RWPE1 (cell line): Measurements from ENCODE around the gene TOPBP1.

Source experiments
- CTCF ChIA-PET: fragments of 350-600 bp; sonication (Branson Sonifier 250); formaldehyde crosslinking; extraction: SDS; loops from one replicate; lab custom pipeline; 2021; lab: Yijun Ruan, JAX
- POLR2A ChIA-PET: fragments of 400-600 bp; formaldehyde crosslinking; extraction: SDS; loops from one replicate; lab custom pipeline; 2020; ENCODE audit warnings: antibody characterized with exemption; ENCODE audit not compliant: low non-redundant PET; lab: Yijun Ruan, JAX
- DNase-seq: peaks from one replicate; pipeline ENCODE4 v3.0.0; 2012; ENCODE audit warnings: low spot score
- H3K27ac ChIP-seq: fragments of 450-650 bp; 2 replicates; pipeline ENCODE4 v1.5.1; 2017
- CTCF ChIP-seq: fragments of 450-650 bp; conservative IDR thresholded peaks from 2 replicates; pipeline ENCODE4 v1.5.1; 2017; ENCODE audit warnings: low read depth, mild to moderate bottlenecking

TOPBP1 gene

DNA sequence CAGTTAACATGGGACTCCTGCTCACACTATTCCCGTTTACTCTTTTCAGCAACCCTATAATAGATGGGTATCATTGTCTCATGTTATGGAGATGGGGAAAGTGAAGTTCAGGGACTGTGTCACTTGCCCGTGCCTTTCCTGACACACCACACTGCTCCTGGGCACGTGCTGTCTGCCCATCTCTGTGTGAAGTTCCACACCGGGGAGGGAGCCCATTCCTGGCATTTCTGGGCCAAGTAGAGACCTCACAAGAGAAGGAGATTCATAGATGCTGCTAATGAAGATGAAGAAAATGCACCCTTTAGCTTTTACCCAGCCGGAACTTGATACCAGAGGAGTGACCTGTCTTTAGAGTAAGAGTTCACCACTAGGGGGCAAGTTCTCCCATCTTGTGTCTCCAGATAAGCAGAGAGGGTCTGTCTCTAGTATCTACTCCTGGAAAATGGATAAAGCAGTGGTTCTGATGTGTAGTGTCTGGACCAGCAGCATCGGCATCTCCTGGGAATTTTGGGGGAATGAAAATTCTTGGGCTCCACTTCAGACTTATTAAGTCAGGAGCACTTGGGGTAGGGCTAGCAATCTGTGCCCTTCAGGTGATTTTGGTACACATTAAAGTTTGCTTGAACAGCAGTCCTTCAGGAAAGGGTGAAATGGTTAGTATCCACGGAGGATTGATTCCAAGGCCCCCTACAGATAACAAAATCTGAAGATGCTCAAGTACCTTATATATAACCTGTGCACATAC lies 2.0 kb upstream of the TOPBP1 start:
- ChIA-PET POLR2A (no interaction called here), CTCF (interaction anchor here (0.5 to 1.0 kb wide), 8 partner anchors 8 to 655 kb away, joined by 3 to 5 read pairs (median 3); no protein-coding TSS in a partner anchor)
- TF ChIP-seq CTCF: peak; percentile 59
- H3K27ac ChIP-seq: no peak overlapping the region
- peak; percentile 55 for DNase-seq

GRCh38 chr3:133662278-133662651 lies 524 bp upstream of the TOPBP1 start:
- ChIA-PET CTCF (interaction anchor here (1.3 kb wide), 1 partner anchor 156 kb away, joined by 3 read pairs; no protein-coding TSS in a partner anchor), POLR2A (no interaction called here)
- TF ChIP-seq CTCF: peak; percentile 26; the same call in 1 of the 2 replicates
- peak overlapping the region; percentile 83 for H3K27ac ChIP-seq
- peak; percentile 49 for DNase-seq

DNA sequence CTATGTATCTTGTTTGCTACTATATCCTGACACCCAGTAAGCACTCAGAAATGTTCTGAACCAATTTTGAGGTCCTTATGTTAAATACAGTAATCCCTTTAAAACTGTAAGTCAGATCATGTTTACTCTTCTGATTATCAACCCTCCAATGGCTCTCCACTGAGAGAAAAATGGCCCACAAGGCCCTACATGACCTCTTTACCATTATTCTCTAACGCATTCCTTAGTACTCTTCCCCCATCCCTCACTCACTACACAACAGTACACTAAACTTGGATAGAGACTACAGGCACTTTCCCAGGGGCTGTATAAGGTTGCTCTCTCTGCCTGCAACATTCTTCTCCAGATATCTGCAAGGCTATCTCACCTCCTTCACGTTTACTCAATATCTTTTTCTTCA lies 1.9 kb downstream of the TOPBP1 start:
- CTCF ChIA-PET: no interaction called here
- POLR2A ChIA-PET: no interaction called here
- no peak for TF ChIP-seq CTCF
- no peak for DNase-seq
- no peak overlapping the region for H3K27ac ChIP-seq

DNA sequence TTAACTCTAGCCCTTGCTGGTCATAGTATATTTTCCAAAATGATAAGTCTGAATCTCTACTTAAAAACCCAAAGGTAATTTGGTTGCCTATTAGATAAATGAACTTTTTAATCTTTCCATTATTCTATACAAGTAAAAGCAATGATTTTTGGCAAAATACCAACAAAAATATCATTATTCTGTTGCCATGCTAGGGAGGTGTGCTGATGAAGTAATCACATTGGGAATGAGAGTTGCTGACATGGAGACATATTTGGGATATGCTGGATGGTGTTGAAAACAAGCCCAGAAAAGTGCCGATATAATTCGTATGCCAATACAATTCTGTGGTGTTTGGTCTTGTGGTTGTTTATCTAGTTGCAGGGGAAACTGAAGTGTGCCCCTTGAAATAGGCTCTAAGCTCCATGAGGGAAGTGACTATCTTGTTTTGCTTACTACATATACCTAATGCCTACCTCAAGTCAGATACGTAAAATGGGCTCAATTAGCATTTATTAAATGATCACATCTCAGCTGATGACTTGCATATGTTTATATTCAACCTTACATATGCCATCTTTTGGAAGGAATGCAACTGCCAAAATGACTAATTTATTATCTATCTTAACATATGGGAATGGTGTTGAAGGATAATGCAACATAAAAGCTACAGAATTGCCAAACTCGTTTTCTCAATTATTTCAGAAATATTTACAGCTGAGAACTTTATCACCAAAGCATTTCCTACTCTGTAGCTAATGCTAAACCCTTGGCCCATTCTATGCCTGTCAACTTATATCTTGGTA lies 5.8 kb downstream of the TOPBP1 start:
- TF ChIP-seq CTCF: no peak
- ChIA-PET CTCF (interaction anchor here (0.5 to 0.6 kb wide), 2 partner anchors 8 to 232 kb away, joined by 3 read pairs; no protein-coding TSS in a partner anchor), POLR2A (no interaction called here)
- H3K27ac ChIP-seq: no peak overlapping the region
- DNase-seq: no peak

GRCh38 chr3:133649486-133650068 lies 12.2 kb downstream of the TOPBP1 start:
- TF ChIP-seq CTCF: no peak
- DNase-seq: no peak
- POLR2A ChIA-PET: no interaction called here
- CTCF ChIA-PET: no interaction called here
- H3K27ac ChIP-seq: no peak overlapping the region

DNA sequence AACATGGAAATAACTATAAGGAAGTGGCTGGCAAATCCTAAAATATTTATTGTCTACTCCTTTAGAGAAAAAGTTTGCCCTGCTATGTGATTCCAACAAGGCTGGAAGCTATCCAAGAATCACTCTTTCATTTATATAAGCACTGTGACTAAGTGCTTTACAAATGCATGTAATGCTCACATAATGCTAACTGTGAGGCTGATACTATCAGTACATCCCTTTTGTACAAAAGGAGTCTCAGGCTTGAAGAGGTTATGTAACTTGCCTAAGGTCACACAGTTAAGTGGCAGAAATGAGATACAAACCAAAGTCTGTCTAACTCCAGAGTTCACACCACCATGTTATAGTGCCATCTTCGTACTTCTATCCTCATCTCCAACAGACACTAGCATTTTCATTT lies 17.0 kb downstream of the TOPBP1 start:
- TF ChIP-seq CTCF: no peak
- peak; percentile 66 for DNase-seq
- ChIA-PET POLR2A (no interaction called here), CTCF (interaction anchor here (0.6 kb wide), 1 partner anchor 26 kb away, joined by 3 read pairs; no protein-coding TSS in a partner anchor)
- no peak overlapping the region for H3K27ac ChIP-seq
